Measurements from ENCODE around the gene UGT8.
"Not testable (repeated sequence)": the region's sequence is repeated elsewhere in the genome, so short reads cannot be mapped to it uniquely, and the experiment has no call there.

Gene UGT8

DNA sequence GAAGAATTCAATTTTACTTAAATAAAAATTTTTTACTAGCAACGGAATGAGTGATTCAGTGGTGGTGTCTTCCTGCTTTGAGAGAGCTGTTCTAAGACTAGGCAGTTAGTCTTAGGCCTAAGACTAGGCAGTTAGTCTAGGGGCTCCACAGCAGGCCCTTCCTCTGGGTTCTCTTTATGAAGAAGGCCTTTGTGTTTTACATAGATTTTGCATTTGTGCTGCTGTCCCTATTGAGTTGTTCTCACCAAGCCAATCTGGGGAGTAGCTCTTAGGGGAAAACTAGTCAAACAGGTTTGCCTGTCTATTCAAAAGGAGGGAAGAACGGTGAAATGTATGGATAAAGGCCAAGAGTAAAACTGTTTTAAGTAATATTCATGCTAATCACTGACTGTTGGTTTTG, 7.6 kb downstream of the UGT8 start:
- DNase-seq, result no peak

DNA sequence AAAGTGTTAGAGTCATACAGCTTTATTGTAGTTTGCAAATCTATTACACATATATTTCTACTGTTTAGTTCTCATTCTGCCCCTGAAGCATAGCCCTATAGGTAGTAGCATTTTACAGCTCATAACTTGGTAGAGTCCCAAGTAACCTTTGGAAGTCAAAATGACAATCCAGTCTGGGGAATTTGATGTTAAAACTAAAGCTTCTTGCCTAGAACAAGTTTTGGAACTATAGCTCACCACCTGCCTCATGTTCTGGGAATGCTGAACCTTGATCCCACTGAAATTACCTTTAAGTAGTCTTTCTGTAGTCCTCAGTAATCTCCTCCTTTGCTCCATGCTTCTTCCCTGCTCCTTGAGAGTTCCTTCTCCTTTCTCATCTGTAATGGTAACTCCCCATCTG, 8.4 kb downstream of the UGT8 start:
- DNase-seq, result no peak

DNA sequence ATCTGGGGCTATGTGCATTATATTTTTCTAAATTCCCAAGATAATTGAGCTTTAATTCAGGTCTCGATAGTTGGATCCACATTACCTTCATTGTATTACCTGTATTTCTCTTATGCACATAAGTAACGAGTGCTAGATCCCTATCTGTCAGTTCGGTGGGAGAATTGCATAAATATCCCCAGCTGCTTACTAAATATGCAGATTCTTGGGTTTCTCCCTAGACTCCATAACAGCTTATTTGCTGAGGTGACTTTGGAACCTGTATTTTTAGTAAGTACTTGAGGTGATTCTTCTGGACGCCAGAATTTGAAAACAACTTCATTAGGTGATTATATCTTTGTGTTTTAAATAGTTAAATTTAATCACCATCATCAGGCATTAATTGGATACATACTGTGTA, 15.0 kb downstream of the UGT8 start:
- no peak for DNase-seq

DNA sequence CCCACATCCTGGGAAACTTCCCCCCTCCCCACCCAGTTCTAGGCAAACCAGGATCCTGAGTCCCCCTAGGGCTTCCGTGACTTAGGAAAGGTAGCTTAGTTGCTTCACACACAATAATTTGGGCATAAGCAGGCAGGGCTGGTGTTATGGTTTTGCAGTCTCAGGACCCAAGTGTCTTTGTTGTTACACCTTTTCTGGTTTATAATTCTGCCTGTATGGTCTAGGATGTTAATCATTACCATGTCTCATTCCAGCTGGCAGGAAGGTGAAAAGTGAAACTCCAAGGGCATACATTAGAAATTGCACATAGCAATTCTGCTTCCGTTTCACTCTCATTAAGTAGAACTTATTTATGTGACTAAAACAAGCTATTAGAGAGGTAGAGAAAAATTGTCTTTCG, 16.8 kb downstream of the UGT8 start:
- no peak for DNase-seq

DNA sequence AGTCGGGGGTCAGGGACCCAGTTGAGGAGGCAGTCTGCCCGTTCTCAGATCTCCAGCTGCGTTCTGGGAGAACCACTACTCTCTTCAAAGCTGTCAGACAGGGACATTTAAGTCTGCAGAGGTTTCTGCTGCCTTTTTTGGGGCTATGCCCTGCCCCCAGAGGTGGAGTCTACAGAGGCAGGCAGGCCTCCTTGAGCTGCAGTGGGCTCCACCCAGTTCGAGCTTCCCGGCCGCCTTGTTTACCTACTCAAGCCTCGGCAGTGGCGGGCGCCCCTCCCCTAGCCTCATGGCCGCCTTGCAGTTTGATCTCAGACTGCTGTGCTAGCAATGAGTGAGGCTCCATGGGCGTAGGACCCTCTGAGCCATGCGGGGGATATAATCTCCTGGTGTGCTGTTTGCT, 17.4 kb downstream of the UGT8 start:
- not testable (repeated sequence) for DNase-seq

DNA sequence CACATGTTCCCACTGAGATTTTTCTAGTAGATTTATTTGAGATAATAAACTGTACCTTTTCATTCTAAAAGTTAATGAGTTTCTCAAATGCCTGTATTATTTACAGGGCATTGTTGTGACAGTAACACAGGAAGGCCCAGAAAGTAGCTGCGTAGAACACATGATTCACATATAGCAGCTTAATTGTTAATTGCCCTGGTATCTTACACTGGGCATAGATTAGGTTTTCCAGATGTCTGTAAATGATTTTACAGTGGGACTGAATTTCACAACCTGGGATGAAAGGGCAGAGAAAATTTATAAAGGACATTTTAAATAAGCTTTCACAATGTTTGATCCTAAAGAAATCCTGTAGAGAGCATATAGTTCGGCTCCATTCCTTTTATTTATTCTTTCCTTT, 27.6 kb downstream of the UGT8 start:
- DNase-seq, result no peak

DNA sequence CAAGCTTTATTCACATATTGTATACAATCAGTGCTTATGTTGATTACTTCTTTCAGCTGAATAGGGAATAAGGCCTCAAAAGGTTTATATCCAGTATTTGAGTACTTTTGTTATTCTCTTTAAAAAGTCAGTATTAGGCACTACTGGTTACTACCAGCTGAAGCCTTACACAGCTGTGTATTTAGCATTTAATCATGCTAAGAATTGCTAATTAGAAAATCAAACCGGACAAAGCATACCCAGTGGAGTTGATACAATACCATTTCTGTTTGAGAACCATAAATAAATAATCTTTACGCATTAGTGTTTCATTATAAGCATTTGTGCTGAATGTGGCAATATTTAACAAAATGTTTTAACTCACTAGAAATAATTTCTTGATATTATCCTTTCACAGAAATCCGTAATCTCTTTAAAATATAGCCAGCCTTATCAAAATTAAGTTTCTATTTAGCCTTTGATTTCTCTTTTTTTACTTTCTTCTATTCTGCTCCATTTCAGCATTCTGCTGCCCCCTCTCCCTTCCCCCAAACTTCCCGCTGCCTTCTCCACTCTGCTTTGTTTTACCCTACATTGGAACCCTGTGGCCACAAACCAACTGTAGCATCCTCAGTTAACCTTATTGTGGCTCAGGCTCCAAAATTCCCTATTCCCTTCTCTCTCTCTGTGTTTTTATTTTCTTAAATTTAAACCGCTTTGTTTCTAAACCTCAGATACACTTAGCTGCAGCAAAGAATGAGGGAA, 37.8 kb downstream of the UGT8 start:
- no peak for DNase-seq

DNA sequence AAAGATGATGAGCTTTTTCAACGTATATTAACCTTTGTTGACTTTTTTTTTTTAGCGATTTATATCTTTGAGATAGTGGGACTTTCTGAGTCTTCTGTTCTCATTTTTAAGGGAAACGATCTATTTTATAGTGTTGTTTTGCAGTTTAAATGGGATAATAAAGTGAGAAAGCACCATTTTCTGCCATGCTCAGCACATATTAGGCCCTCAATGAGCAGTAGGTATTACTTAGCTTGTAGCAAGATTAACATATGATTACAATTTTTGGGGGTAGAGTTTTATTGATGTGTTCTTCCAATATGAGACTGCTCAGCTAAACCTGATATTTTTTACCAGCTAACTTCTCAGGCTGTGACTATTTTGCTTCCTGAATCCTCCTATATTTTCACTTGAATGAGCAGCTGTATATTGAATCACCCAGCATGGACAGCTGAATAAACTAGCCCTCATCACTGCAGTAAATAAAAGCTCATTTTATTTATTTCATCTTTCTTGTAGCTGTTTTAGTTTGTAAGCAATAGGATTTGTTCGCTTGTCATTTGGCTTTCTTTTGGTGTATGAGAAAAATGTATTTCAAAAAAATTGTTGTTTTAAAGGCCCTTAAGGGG, 43.7 kb downstream of the UGT8 start:
- no peak for DNase-seq

DNA sequence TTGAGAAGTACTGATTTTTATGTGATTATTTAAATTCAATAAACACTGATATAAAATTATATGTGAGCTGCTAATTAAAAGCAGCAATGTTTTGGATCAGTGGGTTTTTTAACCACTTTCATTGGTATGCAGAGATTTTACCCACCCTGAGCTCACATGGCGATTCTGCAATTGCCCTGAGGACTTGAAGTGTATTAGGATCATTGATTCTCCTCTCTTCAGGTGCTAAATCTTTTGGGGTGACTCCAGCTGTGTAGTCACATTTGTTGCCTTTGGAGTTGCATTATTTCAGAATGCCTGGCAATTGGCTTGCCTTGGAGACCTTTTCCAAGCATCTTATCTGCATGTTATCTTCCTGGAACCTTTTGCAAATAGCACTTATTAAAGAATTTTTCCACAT, 51.3 kb downstream of the UGT8 start:
- DNase-seq, result no peak

DNA sequence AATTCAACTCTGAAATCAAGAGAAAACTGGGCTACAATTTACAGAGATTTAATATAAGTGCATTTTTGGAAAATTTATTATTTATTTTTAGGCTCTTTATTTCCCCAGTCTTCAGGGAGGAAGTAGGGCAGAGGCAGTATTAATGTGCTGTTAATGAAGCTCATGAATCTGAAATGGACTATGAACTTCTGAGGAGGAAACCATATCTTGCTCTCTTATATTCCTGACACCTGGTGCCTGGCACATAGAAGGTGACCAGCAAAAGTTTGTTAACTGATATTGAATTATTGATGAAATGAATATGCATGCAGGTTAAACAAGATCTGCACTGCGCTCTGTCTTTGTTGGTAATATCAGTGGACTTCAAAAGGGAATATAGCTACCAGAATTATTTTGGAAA, 55.1 kb downstream of the UGT8 start:
- no peak for DNase-seq

DNA sequence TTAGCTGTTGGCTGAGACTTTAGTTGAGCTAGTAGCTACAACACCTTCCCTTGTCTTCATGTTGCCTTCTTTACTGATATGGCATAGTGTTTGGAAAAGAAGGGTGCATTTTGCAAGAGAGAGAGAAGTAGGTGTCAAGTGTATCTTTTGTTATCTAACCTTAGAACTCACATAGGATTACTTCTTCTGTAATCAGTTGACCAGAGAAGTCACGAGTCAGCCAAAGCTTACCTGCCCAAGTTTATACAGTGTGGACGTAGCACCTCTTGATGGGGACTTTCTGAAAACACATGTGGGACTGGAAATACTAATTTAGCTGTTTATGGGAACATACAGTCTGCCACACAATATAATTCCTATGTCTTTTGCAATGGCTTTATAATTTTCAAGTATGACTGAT, 56.0 kb downstream of the UGT8 start:
- DNase-seq, result no peak

DNA sequence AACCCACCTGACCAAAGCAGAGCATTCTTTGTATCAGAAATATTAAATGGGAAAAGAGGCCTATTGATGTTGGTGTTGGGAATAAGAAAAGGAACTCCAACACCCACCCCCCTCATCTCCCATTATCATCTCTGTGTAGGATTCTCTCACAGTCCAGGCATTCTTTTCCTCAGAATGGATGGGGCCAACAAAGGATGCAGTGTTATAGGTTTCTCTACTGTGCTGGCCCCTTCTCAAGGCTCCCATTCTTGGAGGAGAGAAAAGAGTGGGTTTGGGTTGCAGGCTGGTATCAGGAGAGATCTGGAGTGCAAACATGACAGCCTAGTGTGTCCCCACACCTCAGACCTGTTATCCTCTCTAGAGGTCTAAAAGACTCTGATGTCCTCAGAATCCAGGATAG, 59.6 kb downstream of the UGT8 start:
- DNase-seq, result no peak

DNA sequence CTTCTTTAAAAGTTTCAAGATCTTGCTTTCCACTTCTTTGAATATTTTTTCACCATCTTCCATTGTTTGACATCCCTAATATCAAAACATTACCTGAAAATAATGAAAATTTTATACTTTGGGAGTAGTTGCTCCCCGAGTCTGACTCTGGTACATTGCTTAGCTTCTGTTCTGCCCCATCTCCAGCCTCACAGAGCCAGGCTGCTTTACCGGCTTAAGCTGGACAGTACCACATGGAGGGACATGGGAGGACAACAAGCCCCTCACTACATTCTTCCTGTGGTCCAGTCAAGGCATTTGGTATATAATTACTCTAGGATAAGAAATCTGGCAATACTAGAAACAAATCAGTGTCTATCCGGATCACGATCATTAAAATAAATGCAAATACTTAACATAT, 60.2 kb downstream of the UGT8 start:
- no peak for DNase-seq

DNA sequence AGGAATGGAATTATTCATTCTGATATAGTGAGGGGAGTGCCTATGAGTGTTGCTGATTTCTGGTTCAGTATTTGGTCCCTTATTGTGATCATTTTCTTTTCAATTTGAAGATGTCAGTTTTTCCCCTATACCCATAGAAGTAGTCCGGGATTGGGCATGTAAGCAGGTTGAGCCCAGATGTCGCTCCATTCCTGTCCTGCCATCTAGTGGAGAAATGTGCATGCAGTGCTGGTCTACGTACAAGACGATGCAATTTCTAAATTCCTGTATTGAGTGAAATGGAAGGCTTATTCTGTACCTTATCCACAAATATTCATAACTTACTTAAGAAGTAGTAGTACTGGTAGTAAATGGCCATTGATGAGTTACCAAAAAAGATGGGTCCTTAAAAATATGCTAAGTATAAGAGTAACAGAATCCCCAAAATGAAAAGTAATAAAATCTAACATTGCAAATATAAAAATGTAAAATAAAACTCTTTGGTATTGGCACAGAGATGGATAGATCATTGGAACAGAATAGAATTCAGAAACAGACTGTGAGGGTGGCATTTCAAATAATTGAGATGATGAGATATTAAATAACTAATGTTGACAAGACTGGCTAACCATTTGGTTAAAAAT, 60.9 kb downstream of the UGT8 start:
- DNase-seq, result no peak

DNA sequence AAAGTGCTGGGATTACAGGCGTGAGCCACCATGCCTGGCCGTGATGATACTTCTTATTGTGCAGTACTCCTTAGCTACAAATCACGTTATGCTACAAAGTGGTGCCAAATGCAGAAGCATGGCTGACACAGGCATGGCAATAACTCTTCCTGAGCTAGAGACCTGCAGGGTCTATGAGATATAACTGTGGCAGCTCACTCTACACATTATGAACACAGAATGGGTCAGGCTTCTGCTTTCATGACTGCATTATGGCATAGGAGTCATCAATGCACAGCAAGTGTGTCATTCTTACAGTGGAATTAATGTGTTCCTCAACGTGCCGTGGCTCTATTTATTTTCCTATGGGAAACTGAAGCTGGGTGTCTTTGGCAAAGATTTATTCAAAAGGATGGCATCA, 64.5 kb downstream of the UGT8 start:
- no peak for DNase-seq

DNA sequence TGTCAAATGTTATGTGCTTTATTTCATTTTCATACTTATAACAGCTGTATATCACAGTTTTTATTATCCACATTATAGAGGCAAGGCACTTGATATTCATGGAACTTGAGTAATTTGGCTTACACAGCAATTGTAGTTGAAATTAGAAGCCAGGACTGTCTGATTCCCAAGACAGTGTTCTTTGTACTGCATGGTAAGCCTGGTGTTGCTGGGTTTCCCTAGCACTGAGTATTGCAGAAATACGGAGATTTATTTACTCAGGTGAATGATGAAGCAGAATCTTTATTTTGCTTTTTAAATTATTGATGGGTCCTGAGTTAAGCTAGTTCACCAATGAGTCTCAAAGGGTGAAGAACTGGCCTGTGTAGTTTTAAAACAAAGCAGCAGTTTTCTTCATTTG, 70.0 kb downstream of the UGT8 start:
- DNase-seq, result no peak

DNA sequence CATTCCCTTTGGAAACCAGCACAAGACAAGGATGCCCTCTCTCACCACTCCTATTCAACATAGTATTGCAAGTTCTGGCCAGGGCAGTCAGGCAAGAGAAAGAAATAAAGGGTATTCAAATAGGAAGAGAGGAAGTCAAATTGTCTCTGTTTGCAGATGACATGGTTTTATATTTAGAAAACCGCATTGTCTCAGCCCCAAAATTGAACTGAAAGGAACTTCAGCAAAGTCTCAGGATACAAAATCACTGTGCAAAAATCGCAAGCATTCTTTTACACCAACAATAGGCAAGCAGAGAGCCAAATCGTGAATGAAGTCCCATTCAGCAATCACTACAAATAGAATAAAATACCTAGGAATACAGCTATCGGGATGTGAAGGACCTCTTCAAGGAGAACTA, 72.1 kb downstream of the UGT8 start:
- not testable (repeated sequence) for DNase-seq

DNA sequence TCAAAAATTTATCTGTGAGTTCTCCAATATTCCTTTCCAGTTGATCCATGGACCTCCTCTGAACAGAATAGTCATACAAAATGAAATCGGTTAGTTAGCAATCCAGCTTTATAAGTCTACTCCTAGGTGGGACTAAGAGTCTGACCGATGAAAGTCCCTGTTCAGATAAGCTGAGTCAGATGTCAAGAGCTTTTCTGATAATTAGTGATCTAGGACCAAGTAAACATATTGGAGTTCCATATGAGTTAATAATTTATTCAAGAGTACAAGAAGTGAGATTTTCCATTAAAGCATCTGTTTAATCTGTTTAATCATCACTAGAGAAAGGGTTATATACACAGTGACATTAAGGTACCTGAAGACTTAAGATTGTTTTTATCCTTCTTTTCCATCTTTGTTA, 74.7 kb downstream of the UGT8 start:
- no peak for DNase-seq

DNA sequence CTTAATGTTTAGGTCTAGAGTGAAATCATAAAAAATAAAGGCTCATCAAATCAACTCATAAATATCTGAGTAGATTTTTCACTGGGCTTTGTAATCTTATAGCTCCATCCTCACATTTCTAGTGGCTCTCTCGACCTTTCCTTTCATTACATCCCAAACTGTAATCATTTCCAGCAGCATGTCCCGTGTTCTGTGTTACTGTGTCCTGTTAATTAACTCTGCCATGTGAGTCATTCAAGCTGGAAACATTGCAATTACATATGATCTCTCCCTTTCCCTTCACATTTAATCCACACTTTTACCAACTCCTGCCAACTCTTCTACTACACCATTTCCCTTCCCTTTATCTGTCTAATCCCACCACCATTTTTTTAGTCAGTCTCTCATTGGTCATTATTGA, 75.5 kb downstream of the UGT8 start:
- no peak for DNase-seq

DNA sequence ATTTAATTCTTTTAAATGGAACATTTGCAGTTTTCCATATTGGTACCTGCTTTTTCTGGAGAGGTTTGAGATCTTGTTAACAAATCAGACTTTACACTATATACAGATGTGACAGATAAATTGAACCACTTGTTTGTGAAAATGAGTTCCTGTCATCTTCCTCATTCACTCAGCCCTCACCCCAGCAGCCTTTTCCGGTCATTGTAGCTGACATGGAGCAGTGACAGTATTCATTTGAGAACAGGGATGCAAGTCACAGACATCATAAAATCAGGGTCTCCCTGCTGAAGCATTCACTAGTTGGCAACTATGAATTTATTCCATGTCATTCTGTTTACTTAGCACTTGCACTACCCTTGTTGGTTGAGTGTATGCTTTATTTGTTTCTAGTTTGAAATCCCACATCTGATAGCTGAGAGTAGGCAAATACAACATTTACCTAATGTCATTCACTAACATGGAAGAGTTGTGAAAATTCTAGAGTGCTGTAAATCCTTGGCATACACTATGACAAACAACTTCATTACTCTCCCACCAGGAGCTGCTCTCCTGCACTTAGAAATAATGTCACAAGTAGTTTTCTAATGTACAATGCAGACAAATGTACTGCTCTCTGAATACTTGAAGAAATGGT, 78.9 kb downstream of the UGT8 start:
- DNase-seq, result no peak

DNA sequence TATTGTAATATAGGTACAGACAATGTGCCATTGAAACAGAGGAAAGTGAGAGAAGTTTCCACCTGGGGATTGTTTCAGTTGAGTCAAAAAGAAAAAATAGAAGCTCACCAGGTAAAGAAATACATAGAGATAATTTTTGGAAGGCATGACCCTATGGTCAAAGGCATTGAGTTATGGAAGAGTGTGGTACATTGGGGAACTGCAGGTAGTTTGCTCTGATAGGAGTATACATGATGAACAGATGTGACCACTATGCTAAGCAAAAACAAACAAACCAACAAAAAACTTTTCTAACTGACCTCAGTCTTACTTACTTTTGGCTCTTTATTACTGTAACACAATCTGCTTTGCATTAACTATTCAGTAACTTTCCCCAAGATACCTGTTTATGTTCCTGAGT, 85.9 kb downstream of the UGT8 start:
- DNase-seq, result no peak

DNA sequence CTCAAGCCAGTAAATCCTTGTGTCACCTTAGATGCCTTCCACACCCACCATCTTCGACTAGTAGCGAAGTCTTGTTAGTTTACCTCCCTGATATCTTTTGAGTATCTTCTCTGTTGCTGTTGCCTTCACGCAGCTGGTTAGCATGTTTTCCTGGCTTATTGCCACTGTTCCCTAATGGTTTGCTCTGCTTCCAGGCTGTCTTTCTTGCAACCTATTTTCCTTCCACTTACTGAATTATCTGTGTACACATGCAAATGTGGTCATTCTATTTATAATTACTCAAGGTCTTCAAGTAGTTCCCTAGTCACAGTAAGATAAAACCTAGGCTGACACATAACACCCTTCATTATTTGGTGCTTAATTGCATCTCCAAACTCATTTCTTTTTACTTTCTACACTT, 89.5 kb downstream of the UGT8 start:
- no peak for DNase-seq

DNA sequence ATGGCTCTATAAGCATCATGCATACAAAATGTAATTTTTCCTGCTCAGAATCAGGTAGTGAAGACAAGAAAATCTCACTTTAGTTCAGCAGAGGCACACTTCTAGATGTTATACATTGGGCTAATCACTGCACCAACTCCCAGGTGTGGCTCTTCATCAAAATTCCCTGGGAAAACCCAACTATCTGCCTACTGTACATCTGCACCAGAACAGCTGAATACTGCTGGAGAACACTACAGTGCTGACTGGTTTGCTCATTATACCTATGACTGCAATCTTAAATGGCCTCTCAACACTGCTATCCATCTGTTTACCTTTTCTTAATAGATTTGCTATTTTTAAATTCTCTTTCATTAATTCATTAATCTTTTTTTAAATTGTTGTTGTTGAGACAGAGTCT, 92.0 kb downstream of the UGT8 start:
- no peak for DNase-seq

DNA sequence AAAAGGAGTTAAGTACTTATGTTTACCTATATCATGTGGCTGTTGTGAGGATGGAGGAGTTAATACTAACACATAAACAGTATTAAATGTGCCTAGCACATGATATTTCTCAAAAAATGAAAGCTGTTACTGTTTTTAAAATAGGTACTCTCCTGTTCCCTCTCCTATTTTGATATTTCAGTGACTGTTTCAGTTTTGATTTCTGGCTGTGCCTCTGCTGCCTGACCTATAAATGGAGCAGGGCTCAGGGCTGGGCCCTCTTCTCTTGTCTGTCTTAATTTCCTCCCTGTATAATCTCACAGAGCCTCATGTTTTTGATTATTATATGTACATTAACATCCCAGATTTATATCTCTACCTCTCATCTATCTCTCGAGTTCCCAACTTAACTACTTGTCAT, 93.3 kb downstream of the UGT8 start:
- no peak for DNase-seq
